IPS DF 4.7 (cell line): ENCODE data around the gene TTC23L.

Experiments
- DNase-seq: peaks from one replicate; pipeline ENCODE4 v3.0.0-alpha.2; 2013; ENCODE audit warnings: low spot score; ENCODE audit errors: extremely low read depth

TTC23L gene

DNA sequence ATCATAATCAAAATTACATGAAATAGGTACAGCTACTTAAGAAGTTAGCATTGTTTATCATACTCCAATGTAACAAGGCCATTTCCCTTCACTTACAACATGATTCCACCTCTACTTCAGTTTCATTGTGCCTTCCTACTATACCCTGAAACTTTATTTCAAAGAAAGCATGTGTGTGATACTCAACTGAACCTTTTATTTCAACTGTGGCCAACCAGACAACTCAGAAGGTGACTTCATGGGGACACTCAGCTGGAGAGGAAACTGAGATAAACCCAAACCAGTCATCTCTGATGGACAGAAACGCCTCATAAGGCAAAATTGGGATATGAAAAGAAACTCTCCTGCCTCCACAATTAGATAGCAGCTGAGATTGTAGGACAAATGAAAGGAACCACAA, 5.9 kb upstream of the TTC23L start:
- no peak for DNase-seq

DNA sequence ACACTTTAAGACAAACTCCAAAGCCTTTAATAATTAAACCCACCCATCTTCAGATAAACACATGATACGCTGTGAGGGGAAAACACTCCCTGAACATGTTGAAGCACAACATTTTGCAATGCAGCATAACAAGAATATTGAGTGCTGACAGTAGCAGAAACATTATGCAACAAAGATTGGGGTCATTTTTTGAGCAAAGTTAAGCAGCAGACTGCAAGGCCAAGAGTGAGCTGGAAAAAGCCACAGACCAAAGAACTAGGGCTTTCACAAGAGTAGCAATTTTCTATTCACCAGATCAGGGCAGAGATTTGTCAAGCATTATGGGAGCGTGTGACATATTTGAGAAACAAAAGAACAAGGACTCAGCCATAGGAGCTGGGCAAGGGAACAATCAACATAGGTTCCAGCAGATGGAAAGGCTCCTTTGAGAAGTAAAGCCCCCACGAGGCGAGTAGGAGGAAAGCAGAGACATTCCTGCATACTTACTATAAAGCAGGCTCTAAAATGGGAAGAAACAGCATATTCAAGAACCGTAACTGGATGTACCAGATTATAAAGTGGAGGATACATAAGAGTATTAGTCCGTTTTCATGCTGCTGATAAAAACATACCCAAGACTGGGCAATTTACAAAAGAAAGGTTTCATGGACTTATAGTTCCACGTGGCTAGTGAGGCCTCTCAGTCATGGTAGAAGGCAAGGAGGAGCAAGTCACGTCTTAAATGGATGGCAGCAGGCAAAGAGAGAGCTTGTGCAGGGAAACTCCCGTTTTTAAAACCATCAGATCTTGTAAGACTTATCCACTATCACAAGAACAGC, 4.8 kb upstream of the TTC23L start:
- DNase-seq: no peak

DNA sequence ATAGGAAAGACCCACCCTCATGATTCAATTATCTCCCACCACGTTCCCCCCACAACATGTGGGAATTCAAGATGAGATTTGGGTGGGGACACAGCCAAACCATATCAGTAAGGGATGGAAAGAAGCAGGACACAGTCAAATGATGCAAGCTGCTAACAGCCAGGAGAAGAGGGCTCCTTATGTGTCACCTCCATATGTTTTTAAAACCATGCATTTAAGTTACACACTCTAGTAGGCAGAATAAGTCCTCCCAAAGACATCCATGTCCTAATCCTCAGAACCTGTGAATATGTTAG, 4.2 kb upstream of the TTC23L start:
- DNase-seq: no peak

DNA sequence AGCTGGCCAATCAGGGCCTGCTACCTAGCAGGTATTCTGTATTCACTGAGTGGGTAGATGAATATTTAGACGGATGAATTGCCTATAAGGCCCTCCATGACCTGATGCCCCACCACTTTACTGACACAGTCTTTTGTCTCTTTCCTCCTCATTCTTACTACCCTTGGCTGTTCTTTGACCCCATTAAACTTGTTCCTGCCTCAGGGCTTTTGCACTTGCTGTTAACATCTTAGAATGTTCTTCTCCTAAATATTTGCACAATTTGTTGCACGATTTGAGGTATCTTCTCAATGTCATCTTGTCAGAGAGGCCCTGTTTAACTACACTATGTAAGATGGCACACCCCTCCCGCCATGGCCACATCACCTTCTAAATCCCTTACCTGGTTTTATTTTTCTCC, 3.3 kb upstream of the TTC23L start:
- no peak for DNase-seq

DNA sequence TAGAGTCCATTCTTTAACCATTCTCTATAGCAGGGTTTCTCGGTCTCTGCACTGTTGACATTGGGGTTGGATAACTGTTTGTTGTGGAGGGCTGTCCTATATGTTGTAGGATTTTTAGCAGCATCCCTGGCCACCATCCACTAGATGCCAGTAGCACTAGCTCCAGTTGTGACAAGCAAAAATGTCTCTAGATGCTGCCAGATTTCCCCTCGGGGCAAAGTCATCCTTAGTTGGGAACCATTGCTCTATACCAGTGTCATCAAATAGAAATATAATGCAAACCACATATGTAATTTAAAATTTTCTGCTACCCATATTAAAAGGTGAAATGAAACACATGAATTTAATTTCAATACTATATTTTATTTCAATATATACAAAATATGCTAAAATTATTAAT, 2.9 kb downstream of the TTC23L start:
- no peak for DNase-seq

DNA sequence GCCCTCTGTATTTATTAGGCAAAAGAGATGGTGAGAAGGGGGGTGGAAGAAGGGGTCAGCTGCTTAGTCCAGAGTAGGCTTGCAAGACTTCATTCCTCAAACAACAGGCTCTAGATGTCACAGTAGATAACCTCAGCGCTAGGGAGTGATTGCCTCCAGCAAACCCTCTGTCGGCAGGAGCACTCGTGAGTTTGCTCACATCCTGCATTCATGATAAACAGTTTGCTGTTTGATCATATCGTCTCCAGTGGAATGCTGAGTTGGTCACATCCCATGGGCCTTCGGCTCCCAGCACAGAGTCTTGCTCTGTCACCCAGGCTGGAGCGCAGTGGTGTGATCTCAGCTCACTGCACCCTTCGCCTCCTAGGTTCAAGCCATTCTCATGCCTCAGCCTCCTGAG, 3.6 kb downstream of the TTC23L start:
- no peak for DNase-seq

DNA sequence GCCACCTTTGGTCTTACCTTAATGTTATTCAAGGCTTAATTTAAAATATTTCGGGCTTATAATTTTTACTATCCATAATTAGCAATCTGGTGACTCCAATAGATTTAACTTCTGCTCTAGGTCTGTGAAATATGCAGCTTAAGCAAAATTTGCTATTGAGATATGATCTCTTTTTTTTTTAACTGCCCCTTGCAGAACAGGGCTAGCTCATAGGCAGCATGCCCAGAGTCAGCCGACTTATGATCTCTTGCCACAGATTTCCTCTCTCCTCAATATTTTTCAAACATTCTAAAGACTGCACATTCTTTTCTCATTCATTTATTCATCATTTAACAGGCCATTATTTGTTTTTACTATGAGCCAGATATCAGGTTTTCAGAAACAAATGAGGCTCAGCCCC, 4.5 kb downstream of the TTC23L start:
- DNase-seq: no peak

DNA sequence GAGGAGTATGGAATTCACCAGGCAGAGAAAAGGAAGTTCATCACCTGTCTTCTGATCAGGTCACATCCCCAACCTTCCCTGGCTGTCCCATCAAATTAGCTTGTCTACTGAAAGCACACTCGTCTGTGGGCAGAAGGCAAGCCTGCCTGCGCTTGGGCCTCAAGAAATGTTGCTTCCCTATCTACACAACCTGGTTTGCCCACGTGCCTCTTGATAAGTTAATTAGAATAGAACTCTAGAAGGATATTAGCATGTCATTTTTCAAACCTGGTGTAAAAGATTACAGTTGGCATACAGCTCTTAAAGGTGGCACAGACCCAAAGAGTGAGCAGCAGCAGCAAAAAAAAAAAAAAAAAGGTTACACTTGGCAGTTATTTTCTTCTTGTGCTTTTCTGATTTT, 5.1 kb downstream of the TTC23L start:
- DNase-seq: no peak

DNA sequence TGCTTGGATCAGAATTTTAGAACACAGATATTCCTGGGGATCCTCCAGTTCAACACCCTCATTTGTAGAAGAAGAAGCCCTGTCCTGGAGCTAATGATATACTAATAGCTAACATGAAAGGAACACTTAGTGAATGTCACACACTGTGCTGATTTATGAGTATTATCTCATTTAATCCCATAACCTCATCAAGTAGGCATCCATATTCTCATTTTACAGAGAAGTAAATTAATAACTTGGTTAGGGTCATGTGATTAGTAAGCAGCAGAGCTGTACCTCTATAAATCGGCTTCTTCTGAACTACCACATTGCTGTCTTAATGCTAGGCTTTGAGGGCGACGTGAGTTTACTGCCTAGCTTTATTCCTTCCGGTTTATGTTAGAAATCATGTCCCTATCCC, 6.0 kb downstream of the TTC23L start:
- no peak for DNase-seq

DNA sequence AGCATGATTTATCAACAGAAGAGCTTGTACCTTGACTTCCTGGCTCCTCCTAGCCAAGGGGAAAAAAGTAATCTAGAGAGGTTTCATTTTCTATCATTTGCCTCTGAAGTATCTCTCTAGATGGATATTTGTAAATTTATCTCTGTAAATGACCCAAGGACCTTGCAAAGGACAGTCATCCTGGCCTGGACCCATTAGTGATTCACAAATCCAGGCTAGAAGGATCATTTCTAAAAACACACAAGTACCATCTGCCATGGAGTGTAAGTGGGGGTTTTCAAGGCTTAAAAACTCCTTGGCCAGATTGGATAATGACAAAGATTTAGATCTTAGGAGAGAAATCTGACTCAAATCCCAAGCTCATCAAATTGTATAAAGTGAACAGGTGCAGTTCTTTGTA, 8.1 kb downstream of the TTC23L start:
- DNase-seq: no peak

DNA sequence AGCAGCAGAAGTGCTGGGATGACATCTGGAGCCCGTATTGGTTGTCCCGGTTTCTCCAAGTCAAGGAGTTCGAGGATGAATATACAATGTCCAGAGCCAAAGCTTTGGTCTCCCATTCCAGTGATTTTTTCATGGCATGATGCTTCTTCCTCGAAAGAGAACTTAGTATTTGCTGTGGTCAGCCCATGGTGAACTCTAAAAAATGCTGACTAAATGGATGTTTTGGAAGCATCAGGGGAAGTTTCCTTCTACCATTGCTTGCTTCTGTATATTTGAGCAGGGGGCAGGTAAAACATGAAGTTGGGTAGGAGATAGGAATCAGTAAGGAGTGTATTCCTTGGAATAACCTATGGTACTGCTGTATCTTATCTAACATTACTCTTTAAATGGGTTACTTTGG, 8.6 kb downstream of the TTC23L start:
- no peak for DNase-seq

DNA sequence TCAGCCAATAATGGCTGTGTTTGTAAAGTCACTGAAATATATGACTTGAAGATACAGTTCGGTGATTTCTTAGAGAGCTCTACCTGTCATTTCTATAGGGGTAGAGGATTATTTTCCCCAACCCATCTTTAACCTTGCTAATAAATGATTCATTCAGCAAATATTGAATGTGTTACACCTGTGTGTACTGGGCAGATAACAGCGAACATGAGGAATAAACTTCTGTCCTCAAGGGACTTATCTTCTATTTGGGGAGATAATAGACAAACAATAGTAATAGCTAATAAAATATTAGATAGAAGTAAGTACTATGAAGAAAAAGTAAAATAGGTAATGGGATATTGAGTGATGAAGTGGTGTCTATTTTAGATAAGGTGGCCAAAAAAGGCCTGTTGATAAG, 9.3 kb downstream of the TTC23L start:
- no peak for DNase-seq

DNA sequence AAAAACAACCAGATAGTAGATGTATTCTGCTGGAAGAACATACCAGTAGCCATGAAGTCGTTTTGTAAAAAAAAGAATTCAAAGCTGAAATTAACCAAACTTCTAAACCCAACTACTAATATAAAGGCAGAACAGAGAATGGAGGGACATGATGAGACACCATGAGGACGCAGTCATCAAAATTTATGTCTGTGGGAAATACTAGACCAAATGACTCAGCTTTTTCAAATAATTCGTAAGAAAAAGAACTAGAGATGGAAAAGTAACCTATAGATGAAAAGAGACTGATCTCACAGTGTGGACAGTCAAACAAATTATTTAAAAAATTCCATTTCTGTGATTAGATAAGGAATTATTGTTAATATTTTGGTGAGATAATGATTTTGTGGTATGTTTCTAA, 10.3 kb downstream of the TTC23L start:
- no peak for DNase-seq

DNA sequence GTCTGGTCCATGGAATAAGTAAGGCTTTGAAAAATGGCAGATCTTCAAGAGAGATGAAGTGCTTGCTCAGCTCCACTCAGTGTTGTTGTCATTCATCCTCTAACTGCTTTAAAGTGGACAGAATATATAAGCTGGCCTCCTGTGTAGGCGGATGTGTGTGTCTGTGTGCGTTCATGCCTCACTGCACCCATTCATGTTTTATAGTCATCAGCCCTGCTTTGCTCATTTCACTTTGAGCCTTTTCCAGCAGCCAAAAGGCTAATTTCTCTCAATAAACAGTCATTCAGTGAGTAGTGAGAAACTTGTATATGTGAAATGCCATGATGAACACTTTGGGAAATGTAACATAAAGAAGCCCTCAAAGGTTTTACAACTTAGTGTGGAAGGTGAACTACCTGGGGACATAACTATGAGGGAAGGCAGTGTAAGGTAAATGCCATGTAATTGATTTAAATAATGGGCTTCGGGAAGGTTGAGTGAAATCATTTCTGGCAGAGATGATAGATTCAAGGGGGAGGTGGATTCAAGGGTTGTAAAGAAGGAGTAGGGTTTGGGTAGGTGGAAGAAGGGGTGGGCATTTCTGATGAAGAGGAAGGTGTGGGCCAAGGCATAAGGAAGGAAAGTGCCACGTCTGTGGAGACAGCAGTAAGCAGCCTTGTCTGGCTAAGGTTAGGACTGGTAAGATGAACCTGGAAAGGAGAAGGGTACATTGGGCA, 15.7 kb downstream of the TTC23L start:
- no peak for DNase-seq

DNA sequence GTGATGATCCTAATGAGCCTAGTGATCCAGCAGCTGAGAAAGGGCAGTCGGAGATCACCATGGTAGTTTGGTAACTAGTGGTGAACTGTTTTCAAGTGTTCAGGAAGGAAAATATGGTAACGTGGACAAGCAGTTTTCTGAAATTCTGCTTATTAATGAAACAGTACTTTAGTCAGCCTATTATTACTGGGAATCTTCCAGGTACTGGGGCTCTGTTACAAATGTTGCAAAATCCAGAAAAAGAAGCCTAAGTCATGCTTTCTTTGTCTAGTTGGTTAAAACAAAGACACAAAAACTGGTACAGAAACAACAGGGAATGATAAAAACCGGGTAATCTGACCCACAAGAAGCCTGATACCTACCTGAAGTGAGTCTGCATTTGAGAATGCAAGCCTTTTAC, 18.2 kb downstream of the TTC23L start:
- no peak for DNase-seq

DNA sequence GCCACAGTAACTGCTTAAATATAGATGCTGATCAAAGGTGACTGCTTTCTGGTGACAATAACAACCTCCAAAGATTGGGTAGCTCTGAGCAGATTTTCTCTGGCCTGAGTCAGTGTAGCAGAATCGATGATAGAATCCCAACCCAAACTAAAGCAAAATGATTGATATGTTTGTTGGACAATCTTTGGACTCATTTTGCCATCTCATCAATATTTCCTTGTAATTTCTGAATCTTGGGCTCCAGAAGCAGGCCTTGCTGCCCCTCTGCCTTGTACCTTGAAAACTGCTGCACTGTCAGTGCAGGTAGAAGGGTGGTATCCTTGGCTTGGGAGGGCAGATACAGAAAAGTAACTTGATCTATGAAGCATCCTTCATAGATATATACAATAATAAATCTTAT, 18.9 kb downstream of the TTC23L start:
- no peak for DNase-seq

DNA sequence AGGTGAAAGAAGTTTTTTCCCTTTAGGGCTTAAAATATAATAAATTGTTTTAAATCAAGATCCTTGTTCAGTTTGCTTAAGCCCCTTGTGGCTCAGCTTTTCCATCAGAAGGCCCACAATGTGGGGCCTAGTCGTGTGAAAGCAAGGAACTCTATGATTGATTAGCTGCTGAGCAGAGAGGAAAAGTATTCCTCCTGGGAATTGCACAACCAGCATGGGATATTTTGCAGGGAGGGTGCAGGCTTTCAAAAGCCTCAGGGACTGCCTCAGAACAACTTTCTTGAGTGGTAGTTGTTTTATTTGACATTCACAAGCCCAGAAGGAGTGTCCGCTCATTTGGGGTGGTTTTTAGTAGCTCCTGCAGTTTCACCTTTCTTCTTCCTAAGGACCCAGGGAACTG, 19.8 kb downstream of the TTC23L start:
- no peak for DNase-seq

DNA sequence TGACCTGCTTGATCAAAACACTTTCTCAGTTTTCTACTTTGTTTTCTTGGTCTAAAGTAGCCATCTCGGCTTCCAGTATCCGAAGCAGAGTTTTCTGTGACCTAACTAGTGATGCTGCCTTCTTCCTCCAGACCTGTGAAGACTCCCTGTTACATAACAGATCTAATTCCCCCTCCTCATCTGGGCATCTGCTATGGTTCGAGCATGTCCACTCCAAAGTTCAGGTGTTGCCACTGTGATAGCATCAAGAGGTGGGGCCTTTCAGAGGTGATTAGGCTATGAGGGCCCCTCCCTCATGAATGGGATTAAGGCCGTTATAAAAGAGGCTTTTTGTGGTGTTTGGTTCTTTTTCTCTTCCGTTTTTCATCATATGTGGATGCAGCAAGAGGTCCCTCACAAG, 20.3 kb downstream of the TTC23L start:
- DNase-seq: no peak

DNA sequence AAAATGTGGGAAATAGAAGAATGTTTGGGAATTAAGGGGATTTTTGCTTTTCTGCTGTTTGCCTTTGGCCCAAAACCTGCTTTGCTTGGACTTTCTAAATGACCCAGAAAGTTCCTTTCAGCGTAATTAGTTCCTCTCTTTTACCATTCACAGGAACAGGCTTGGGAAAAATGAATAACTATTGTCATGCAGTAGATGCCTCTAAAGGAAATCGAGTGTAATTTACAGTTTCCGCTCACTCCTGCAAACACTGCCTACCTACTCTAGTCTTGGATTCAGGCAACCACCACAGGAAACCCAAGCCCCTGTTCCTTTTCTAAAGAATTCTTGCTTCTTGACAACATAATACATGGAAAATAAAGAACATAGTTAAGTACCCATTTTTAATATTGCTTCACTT, 25.0 kb downstream of the TTC23L start:
- DNase-seq: peak; percentile 64

DNA sequence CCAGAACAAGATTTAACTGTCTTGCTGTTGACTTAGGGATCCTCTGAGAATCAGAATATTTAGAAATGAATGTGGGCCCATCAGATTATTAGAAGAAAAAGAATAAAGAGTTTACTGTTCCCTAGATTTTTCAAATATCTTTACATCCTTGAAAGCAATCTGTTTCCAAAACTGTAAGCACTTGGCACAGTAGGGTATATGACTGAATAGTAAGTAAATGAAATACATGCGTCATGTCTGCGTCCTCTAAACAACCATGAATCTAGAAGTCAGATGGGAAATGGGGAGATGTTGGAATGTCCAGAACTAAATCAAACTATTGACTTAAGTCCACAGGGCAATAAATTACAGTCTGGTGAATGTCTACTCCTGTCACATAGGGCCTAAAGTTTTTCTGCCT, 26.1 kb downstream of the TTC23L start:
- DNase-seq: no peak

DNA sequence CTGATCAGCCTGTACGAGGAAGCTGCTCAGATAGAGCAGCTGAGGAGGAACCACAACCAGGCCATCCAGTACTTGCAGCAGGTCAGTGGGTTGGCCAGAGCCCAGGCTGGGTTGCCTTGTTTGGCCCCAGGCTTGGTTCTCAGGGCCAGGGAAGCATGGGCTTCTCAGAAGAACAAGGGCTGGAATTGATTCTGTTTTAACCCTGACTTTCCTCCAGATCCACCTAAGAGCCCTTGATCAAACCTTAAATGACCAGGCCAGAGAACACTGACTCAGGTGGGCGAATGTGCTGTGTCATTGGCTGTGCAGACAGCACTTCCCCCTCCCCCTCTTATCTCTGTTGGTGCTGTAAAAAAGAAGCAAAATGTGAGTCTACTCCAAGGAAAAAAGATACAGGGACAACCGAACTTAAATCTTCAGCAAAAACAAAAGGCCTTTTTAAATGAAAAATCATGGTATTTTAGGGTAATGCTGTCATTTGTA, 28.1 kb downstream of the TTC23L start:
- no peak for DNase-seq

DNA sequence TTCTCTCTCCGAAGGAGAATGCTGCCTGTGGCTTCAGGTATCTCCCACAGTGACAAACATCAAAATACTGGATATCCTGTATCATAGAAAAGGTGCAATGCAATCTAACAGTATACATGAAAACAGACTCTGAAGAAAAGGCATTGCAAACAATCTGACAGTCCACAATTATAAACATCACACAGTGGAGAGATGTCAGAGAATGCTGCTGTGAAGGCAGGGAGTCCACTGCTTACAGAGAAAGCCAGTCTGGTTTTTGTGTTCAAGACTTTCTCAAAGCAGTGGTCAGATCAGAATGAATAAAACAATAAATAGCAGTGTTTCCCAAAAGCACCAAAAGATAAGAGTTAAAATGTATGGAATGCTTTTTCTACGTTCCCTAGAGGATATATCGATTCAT, 28.7 kb downstream of the TTC23L start:
- DNase-seq: no peak

DNA sequence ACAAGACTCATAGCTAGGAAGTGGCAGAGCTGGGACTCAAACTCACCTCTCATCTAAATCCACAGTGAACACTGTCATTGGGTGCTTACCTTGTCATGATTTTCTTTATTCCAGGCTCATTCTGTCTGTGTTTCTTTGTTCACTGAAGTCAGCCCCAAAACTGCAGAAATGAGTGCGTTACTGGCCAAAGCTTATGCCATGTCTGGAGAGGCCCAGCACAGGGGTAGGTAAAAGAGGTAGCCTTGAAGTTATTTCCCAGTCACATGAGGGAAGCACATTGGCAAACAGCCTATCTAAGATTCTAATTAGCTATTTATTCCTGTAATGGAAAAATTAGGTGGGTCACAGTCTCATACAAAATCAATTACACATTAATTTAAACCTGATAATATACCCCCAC, 29.8 kb downstream of the TTC23L start:
- no peak for DNase-seq
